ENCODE data around the gene MTUS2.
"Not testable (repeated sequence)": the region's sequence is repeated elsewhere in the genome, so short reads cannot be mapped to it uniquely, and the experiment has no call there.

The MTUS2 gene

DNA sequence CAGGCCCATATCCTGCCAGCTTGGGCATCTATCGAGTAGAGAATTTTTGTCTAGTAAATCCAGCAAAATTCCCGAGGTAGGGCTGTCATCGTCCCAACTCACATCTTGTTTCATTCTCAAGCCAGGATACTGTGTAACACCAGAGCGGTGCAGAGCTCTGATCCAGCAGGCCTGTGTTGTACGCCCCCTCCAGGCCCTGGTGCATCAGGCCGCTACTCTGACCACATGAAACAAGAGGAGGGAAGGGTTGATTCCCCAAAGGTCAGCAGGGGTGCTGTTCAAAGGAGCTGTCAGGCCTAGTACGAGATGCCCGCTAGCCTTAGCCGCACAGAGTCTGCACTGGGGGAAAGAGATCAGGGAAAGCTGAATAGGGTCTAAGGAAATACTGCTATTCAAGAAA, 499.3 kb downstream of the MTUS2 start:
- DNase-seq (ENCODE audit: low spot score) = no peak

- no peak for DNase-seq (ENCODE audit: low spot score)
These were observed 503.8 kb downstream of the MTUS2 start for GRCh38 chr13:29323954-29324353.

DNA sequence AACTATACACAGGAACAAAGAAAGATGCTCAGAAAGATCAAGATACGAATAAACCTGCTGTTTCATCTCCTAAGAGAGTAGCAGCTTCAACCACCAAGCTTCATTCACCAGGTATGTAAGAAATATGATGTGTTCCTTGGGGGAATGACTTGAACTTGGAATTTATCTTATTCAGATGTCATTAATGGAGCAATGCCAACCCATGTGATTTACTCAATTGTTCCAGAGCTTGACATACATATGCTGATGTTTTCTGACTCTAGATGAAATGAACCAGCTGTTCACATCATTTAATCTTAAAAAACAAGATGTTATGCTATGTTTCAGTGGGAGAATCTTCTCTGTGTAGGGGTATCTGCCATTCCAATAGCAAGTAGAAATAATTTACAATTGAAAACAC, 504.5 kb downstream of the MTUS2 start:
- no peak for DNase-seq (ENCODE audit: low spot score)

DNA sequence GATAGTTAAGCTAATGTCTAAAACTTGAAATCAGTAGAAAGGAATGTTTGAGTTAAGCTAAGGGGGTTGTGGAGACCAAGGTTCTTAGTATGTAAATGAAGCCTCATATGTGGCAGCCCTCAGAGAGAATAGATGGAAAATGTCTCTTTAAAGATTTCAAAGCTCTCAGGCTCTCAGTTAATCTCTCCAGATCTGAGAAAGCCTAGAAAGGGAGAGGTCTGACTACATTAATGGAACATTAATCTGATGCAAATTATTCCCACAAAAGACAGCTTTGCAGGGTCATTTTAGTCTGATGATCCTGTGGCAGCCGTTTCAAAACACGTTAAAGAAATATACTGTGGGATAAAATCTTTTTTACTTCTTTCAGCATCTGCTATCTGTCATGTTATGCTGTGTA, 508.4 kb downstream of the MTUS2 start:
- DNase-seq (ENCODE audit: low spot score) = no peak

DNA sequence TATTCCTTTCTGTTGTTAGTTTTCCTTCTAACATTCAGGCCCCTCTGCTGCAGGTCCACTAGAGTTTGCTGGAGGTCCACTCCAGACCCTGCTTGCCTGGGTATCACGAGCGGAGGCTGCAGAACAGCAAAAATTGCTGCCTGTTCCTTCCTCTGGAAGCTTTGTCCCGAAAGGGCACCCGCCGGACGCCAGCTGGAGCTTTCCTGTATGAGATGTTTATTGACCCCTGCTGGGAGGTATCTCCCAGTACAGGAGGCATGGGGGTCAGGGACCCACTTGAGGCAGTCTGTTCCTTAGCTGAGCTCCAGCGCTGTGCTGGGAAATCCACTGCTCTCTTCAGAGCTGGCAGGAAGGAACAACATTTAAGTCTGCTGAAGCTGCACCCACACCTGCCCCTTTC, 516.2 kb downstream of the MTUS2 start:
- DNase-seq (ENCODE audit: low spot score) = no peak

- DNase-seq (ENCODE audit: low spot score) = no peak
These were observed 519.5 kb downstream of the MTUS2 start for GRCh38 chr13:29339386-29340272.

DNA sequence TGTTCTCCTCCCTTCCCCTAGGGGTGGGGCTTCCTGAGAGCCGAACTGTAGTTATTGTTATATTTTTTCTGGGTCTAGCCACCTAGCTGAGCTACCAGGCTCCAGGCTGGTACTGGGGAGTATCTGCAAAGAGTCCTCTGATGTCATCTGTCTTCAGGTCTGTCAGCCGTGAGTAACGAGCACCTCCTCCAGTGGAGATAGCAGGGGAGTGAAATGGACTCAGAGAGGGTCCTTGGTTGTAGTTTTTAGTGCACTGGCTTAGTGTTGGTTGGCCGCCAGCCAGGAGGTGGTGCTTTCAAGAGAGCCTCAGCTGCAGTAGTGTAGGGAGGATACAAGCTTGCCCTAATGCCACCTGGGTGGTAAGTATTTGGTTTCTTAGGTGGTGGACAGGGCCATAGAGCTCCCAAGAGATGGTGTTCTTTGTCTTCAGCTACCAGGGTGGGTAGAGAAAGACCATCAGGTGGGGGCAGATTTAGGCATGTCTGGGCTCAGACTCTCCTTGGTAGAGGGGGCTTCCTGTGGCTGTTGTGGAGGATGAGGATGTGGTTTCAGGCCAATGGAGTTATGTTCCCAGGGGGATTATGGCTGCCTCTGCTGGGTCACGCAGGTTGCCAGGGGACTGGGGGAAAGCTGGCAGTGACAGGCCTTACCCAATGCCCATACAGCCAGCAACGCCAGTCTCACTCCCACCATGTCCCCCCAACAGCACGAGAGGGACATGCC, 525.9 kb downstream of the MTUS2 start:
- DNase-seq (ENCODE audit: low spot score) = not testable (repeated sequence)

GRCh38 chr13:29355029-29355428, 534.9 kb downstream of the MTUS2 start:
- no peak for DNase-seq (ENCODE audit: low spot score)

GRCh38 chr13:29359181-29359580, 539.0 kb downstream of the MTUS2 start:
- DNase-seq (ENCODE audit: low spot score) = no peak

- no peak for DNase-seq (ENCODE audit: low spot score)
These were observed 541.6 kb downstream of the MTUS2 start for GRCh38 chr13:29361716-29362115.

DNA sequence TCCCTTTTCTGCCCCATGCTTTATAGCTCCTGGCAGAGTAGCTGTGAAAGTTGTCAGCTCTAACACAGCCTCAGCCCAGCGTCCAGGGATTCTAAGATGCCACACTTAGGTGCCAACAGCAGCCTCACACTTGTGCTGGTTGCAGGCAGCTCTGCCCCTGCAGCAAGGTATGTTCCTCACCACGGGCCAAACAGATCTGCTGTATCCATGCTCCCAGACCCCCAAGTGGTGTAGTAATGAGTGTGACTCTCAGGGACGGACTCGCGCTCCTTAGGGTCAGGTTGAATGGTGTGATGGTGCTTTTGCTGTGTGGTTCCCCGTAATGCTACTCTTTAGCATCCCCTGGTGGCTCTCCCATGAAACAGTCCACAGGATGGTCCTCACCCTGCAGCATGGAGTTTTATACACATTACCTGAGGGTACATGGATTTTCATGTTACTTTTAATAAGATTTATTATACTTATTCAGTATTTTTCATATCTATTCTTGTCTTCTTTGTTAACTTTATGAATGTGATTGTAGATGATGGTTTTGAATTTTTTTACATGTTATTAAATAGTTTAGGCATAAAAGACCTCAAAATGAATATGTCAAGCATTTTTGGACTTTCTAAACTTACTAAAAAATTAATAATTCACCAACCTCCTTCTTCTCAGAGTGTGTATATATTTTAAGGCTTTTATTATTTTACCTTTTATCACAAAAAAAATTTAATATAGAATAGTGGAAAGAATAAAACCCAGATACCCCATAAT, 542.9 kb downstream of the MTUS2 start:
- peak; percentile 49 for DNase-seq (ENCODE audit: low spot score)

DNA sequence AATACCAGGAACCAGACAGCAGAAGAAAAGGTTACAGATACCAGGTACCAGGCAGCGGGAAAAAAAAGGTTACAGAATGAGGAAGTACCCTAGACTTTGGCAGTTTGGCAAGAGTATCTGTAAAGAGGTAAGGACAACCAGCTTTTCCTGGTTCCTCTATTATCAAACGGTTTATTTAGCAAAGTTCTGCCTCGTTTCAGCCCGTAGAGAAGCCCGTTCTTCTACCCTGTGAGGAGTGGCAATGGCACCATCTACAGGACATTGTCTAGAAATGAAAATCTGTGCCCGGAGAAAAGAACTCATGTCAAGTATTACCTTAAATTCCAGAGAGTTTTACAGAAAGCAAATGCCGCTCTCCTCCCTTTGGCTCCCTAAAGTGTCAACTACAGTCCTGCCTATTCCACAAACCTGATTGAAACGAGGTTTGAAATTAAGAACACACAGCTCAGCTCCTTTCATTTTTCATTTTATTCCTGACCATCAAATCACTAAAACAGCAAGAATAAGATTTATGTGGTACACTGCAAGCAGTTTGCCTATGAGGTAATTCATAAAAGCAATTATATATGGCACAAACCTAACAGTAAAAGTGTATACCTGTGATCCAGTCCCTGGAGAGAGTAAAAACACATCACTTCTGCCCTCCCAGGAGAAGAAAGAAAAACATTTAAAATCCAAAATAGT, 549.1 kb downstream of the MTUS2 start:
- DNase-seq (ENCODE audit: low spot score) = peak; percentile 12

GRCh38 chr13:29379281-29379680, 559.1 kb downstream of the MTUS2 start:
- DNase-seq (ENCODE audit: low spot score) = no peak

DNA sequence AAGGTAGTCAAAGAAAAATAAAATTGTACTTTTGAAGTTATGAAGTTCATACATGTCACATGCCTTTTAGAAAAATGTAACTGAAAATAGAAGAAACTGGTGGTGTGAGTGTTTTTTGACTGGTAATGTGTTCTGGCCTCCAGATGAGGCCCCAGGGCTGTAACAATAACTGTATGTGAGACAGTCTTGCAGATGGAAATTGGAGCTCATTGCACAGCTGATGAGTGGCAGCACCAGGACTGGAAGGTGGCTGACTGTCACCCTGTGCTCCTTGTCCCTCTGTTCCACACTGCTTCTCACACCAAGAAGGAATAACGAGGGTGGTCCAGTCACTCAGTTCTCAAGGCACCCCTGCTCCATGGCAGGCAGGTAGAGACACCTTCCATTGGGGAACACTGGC, 559.7 kb downstream of the MTUS2 start:
- no peak for DNase-seq (ENCODE audit: low spot score)

DNA sequence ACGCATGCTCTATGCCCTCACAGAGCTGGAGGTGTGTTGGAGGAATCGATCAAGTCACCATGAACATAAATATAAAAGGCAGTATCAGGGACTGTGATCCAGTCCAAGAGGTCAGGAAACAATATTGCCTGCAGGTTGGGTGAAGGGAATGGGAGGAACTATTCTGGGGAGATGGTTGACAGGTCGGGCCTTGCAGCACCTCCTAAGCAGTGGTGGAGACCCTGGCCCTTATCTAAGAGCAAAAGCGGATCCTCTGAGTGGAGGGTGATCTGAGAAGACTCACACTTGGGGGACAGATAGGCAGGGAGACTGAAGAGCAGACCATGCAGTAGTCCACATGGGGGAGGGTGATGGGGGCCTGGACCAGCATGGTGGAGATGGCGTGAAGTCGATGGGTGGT, 561.9 kb downstream of the MTUS2 start:
- DNase-seq (ENCODE audit: low spot score) = no peak

- DNase-seq (ENCODE audit: low spot score) = no peak
These were observed 563.3 kb downstream of the MTUS2 start for GRCh38 chr13:29383476-29383875.

GRCh38 chr13:29384466-29384865, 564.3 kb downstream of the MTUS2 start:
- no peak for DNase-seq (ENCODE audit: low spot score)

- DNase-seq (ENCODE audit: low spot score) = no peak
These were observed 564.7 kb downstream of the MTUS2 start for GRCh38 chr13:29384871-29385270.

DNA sequence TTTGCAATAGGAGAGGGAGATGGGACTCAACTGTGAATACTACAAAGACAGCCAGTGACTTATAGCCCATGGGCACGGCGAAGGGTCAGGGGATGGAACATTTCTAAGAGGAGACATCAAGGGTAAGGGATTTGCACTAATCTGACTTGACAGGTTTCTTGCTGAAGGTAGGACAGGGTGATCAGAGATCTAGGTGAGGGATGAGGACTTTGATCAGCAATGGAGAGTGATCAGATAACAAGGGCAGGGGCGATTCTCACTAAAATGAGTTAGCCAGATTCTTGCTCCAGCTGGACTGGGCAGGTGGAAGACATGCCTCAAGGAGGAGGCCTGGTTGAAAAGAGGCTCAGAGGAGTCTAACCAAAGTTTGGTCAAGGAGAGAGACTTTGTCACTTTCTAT, 566.1 kb downstream of the MTUS2 start:
- DNase-seq (ENCODE audit: low spot score) = no peak

- DNase-seq (ENCODE audit: low spot score) = not testable (repeated sequence)
These were observed 570.5 kb downstream of the MTUS2 start for GRCh38 chr13:29390598-29390997.

GRCh38 chr13:29396446-29396845, 576.3 kb downstream of the MTUS2 start:
- DNase-seq (ENCODE audit: low spot score) = no peak

DNA sequence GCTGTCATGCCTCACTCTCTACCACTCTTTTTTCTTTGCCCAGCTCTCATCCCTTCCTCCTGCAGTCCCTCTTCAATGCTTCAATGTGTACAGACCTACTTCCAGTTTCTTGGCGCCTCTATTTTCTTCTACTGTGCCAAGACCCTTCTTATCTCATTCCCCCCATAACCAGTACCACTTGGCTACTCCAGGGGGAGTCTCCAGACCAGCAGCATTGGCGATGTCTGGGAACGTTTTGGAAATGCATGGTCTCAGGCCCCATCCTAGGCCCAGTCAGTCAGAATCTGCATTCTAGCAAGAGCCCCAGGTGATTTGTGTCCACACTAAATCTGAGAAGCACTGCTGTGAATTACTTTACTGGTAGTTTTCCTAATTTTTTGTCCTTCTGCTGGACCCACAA, 577.1 kb downstream of the MTUS2 start:
- DNase-seq (ENCODE audit: low spot score) = no peak

Measured in hepatic stellate cell (primary cell).